K562 (cell line): ENCODE data around the gene SH3BP5. TPM values are rescaled to one million over a fixed set of nuclear protein-coding genes. Genes with fewer than 3 reads are reported as not detected.

Experiments used
- FOXO4 ChIP-seq: fragments of 450-650 bp; formaldehyde crosslinking; IDR thresholded peaks from 2 replicates; pipeline ENCODE4 v1.4.0; 2020; ENCODE audit warnings: mild to moderate bottlenecking, moderate library complexity
- KDM1A ChIP-seq, 2 experiments: fragments of 450-650 bp; IDR thresholded peaks; 2 replicates each; pipeline ENCODE4 v1.6.1; 2016; ENCODE audit warnings: mild to moderate bottlenecking in 2 of 2
- NELFE ChIP-seq: IDR thresholded peaks from 2 replicates; pipeline ENCODE4 v1.6.1; 2011; ENCODE audit warnings: mild to moderate bottlenecking; ENCODE audit not compliant: insufficient read depth, insufficient read length
- SFPQ ChIP-seq: fragments of 200-400 bp; formaldehyde crosslinking; IDR thresholded peaks from 2 replicates; pipeline ENCODE4 v1.6.1; 2017; ENCODE audit warnings: mild to moderate bottlenecking, low read depth, low read length, moderate library complexity
- TFE3 ChIP-seq: fragments of 450-650 bp; formaldehyde crosslinking; IDR thresholded peaks from 2 replicates; pipeline ENCODE4 v1.4.0; 2020; ENCODE audit warnings: mild to moderate bottlenecking, mixed read lengths
- ZFP36 ChIP-seq: fragments of 150-350 bp; IDR thresholded peaks from 2 replicates; pipeline ENCODE4 v1.6.1; 2018; ENCODE audit warnings: low read length, low read depth; ENCODE audit not compliant: partially characterized antibody
- polyA plus RNA-seq, 8 experiments: library from polyadenylated mRNA; depleted of rRNA in 4 of 8; stranded (reverse) in 5 of 8; unstranded in 3 of 8; fragments of >200 nt; fragmentation: Nextera tagmentation in 2 of 8; fragmentation: Illumina TruSeq in 1 of 8; extraction: Ambion mirVana in 2 of 8; extraction: Trizol in 1 of 8; gene quantifications; 2 replicates each; pipeline versions ENCODE4 v1.2.1 to v1.2.3, GENCODE V29; 2011 to 2014; ENCODE audit warnings: inconsistent platforms in 1 of 8, missing spikeins in 1 of 8
- total RNA-seq, 7 experiments: library from RNA; depleted of rRNA in 6 of 7; stranded (reverse); fragments of >200 nt in 6 of 7; fragmentation: Illumina TruSeq in 2 of 7; extraction: Trizol in 2 of 7; gene quantifications; 2 replicates each; pipeline versions ENCODE4 v1.2.1 to v1.2.3, GENCODE V29; 2011 to 2021; ENCODE audit warnings: low replicate concordance in 1 of 7

SH3BP5 gene
- total and polyA plus RNA-seq, 9 of the 15 experiments (the other 6 are each of a cell fraction or from before 2014, with no cell fraction given), result 2.9 to 29.0 (median 14.9) TPM

- TF ChIP-seq FOXO4 (CRISPR knock-in tag) (no peak), NELFE (no peak), TFE3 (CRISPR knock-in tag) (no peak), ZFP36 (peak; percentile 40), SFPQ (no peak), KDM1A (IDR thresholded peaks at IDR 0.05) (peak in 1 of 2 experiments; percentile 64; a peak in 2 of 4 replicates)
Observed at GRCh38 chr3:15310491-15311370, 21.7 kb downstream of the SH3BP5 start (continued).
